Activated CD8-positive, alpha-beta memory T cell treated with anti-CD3 and anti-CD28 coated beads, Interleukin-2, amount 10 ng/mL, durations not matched to agents 7 days and 5 days (primary cell): ENCODE measurements around the gene KIF7. TPM values are rescaled to one million over a fixed set of nuclear protein-coding genes. Genes with fewer than 3 reads are reported as not detected.

ENCODE experiments used
- ATAC-seq: fragments of 150-1000 bp; cut with Tn5 transposase; one replicate; pipeline ENCODE4 v1.10.0; 2021; ENCODE audit warnings: moderate library complexity
- CTCF ChIA-PET: fragments of 350-600 bp; sonication (Branson Sonifier 250); formaldehyde crosslinking; loops from one replicate; lab custom pipeline; 2021; ENCODE audit warnings: antibody characterized with exemption; lab: Charles Lee
- DNase-seq: peaks from one replicate; pipeline ENCODE4 v3.0.0-alpha.2; 2020
- H3K27ac Mint-ChIP-seq: one replicate; pipeline ENCODE4 v1.8.0; 2021; ENCODE audit warnings: mild to moderate bottlenecking, mixed read lengths
- H3K27me3 Mint-ChIP-seq: one replicate; pipeline ENCODE4 v1.8.0; 2021; ENCODE audit warnings: mixed read lengths
- H3K36me3 Mint-ChIP-seq: one replicate; pipeline ENCODE4 v1.8.0; 2021; ENCODE audit warnings: mild to moderate bottlenecking, mixed read lengths
- H3K4me1 Mint-ChIP-seq: one replicate; pipeline ENCODE4 v1.8.0; 2021; ENCODE audit warnings: mixed read lengths
- H3K4me3 Mint-ChIP-seq: one replicate; pipeline ENCODE4 v1.8.0; 2021; ENCODE audit warnings: mild to moderate bottlenecking, moderate library complexity, mixed read lengths
- H3K9me3 Mint-ChIP-seq: one replicate; pipeline ENCODE4 v1.8.0; 2022; ENCODE audit warnings: low read depth, mixed read lengths
- total RNA-seq, 2 experiments: library from RNA; stranded (reverse); gene quantifications; one replicate each; pipeline ENCODE4 v1.2.3, GENCODE V29; 2021

Gene KIF7
- total RNA-seq, 2 experiments from 2014 or later, result 0.55 to 2.5 TPM

- CTCF ChIA-PET, result no interaction called here
- DNase-seq (no peak), ATAC-seq (no peak)
- Mint-ChIP-seq H3K36me3 (no peaks in the 10 kb centered on the region), H3K4me1 (peaks cover 2% of the 10 kb centered on the region), H3K4me3 (no peak overlapping the region), H3K27me3 (peaks cover 16% of the 10 kb centered on the region), H3K27ac (no peak overlapping the region), H3K9me3 (no peaks in the 10 kb centered on the region)
These were observed 11.1 kb upstream of the KIF7 start for GRCh38 chr15:89666184-89666857.

DNA sequence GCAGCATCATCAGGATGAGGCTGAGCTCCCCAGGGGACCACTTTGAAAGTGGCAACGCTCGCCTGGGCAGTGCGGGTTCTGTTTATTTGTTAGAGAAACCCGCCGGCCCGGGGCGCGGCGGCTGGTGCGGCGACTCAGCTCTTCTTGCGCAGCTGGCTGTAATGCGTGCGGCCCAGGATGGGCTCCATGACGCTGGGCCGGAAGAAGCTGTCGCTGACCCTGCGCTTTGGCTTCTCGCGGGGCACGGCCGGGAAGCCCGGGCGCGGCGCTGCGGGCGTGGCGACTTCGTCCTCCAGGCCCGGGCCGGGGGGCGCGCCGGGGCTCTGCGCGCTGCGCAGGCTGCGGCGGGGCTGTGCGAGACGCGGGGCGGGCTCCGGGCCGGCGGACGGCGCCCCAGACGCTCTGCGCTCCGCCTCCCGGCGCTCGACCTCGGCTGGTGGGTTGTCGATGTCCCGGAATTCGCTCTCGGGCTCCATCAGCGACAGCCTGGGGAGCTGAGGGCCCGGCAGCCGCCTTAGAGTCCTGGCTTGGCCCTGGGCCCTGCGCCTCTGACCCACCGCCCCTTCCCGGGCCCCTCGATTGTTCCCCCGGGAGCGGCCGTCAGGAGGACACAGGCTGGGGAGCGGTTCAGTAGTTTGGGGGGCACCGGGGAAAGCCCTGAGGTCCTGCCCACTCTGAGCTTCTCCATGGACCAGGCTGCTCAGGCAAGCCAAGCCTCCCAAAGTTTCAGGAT lies 10.3 kb upstream of the KIF7 start:
- ATAC-seq (peak; percentile 84), DNase-seq (no peak)
- Mint-ChIP-seq H3K4me1 (peaks cover 2% of the 10 kb centered on the region), H3K27me3 (peaks cover 19% of the 10 kb centered on the region), H3K9me3 (no peaks in the 10 kb centered on the region), H3K4me3 (no peak overlapping the region), H3K27ac (no peak overlapping the region), H3K36me3 (no peaks in the 10 kb centered on the region)
- CTCF ChIA-PET, result interaction anchor here (1.7 kb wide), 1 partner anchor 18 kb away, joined by 4 read pairs; no protein-coding TSS in a partner anchor

DNA sequence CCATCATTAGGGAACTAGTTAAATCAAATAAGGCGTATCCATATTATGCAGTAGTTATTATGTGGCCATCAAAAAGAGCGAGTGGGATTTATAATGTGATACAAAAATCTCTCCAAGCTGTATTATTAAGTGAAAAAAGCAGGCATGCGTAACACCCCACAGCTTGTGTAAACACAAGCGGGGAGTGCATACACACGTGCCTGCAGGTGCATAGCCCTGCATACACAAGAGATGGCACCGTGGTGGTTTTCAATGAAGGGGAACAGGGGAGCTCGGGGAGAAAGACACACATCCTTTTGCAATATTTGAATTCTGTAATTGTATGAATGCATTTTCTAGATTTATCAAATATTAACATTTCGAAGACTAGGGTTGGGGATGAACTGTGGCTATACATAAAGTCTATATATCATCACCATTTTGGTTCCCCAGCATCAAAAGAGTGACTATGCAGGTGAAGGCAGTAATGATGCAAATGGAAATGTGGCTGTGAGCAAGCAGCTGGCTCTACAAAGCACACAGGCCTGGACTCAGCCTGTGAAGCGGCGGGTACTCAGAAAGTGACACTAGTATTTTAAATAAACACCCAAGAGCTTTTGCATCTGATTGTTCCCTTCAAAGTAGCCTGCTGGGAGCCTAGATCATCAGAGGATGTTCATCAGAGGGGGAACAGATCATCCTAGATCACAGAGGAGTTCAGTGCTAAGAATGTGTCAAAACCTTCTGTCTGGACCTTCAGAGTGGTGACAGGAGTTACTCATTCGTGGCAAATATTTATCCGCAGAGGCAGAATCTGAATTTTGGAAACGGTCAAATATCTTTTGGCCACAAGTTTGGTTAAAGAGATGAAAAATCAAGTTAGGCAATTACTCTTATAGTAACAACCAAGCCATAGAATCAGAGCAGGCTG lies 9.4 kb upstream of the KIF7 start:
- Mint-ChIP-seq H3K9me3 (no peaks in the 10 kb centered on the region), H3K27me3 (peaks cover 25% of the 10 kb centered on the region), H3K4me1 (peaks cover 2% of the 10 kb centered on the region), H3K27ac (no peak overlapping the region), H3K4me3 (peak overlapping the region; percentile 21), H3K36me3 (no peaks in the 10 kb centered on the region)
- CTCF ChIA-PET, result interaction anchor here (1.7 kb wide), 1 partner anchor 17 kb away, joined by 4 read pairs; no protein-coding TSS in a partner anchor
- DNase-seq, result no peak
- ATAC-seq, result no peak

DNA sequence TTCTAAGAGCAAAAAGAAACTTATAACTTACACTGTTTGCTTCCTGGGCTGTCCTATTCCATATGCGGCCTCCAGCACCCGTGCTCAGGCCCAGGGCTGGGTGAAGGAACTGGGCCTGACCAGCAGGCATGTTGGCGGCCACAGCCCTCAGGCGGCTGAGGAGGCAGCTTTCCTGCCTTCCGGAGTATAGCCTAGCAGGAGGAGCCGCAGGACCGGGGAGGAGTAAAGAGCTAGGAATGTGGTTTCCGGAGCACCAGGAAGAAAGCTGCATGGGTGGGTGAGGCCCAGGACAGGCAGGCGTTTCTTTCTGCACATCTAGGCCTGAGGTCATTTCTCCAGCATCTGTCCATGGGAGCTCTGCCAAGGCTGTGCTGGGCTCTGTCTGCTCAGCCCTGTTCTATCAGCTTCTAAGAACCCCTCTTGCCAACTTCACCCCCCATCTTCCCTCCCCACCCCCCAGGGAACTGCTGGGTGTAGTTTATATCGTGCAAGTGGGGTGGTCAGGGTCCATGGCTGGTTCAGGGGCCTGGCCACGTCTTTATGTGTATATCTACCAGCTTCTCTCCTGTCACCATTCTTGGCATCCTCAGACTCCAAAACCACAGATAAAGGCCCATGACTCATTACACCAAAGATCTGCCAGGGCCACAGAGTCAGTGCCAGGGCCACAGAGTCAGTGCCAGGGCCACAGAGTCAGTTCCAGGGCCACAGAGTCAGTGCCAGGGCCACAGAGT lies 7.8 kb upstream of the KIF7 start:
- Mint-ChIP-seq H3K4me1 (peaks cover 2% of the 10 kb centered on the region), H3K36me3 (no peaks in the 10 kb centered on the region)
- CTCF ChIA-PET, result interaction anchor here (1.1 kb wide), 1 partner anchor 10 kb away, joined by 3 read pairs; no protein-coding TSS in a partner anchor

GRCh38 chr15:89660556-89660955 lies 5.3 kb upstream of the KIF7 start:
- no peak overlapping the region for H3K4me3 Mint-ChIP-seq
- DNase-seq, result no peak

More for the DNA sequence above, 7.8 kb upstream of the KIF7 start:
- H3K4me3 Mint-ChIP-seq, result no peak overlapping the region
- H3K27ac Mint-ChIP-seq, result no peak overlapping the region
- no peaks in the 10 kb centered on the region for H3K9me3 Mint-ChIP-seq
- ATAC-seq, result no peak
- H3K27me3 Mint-ChIP-seq, result peaks cover 31% of the 10 kb centered on the region
- DNase-seq, result no peak

GRCh38 chr15:89659295-89659694 lies 4.0 kb upstream of the KIF7 start:
- Mint-ChIP-seq H3K27ac (no peak overlapping the region), H3K27me3 (peaks cover 51% of the 10 kb centered on the region), H3K9me3 (no peaks in the 10 kb centered on the region), H3K4me1 (peaks cover 13% of the 10 kb centered on the region), H3K36me3 (no peaks in the 10 kb centered on the region), H3K4me3 (no peak overlapping the region)
- DNase-seq, result no peak
- CTCF ChIA-PET, result interaction anchor here (1.2 kb wide), 1 partner anchor 11 kb away, joined by 3 read pairs; no protein-coding TSS in a partner anchor
- ATAC-seq, result no peak

More at GRCh38 chr15:89660556-89660955, 5.3 kb upstream of the KIF7 start:
- Mint-ChIP-seq H3K27ac (no peak overlapping the region), H3K27me3 (peaks cover 53% of the 10 kb centered on the region), H3K36me3 (no peaks in the 10 kb centered on the region), H3K4me1 (peaks cover 9% of the 10 kb centered on the region), H3K9me3 (no peaks in the 10 kb centered on the region)
- no peak for ATAC-seq
- CTCF ChIA-PET, result no interaction called here

DNA sequence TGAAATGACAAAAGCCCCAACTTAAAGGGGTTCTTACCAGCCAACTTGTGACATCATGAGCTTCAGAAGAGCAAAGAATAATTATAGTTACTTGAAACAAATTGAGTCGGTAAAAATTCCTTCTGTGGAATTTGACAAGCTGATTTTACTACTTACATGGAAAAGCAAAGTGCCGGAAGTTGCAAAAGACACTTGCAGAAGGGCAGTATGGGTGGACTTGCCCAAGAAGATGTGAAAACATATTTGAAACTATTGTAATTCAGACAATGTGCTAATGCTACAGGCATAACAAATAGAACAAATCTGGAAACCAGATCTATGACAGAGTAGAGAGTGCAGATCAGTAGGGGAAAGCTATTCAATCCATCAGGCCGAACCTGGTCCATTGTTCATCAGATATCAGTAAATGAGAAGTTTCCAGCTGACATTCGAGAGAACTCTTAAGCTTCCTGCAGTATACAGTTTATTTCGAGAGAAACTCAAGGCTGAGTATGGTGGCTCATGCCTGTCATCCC lies 2.5 kb upstream of the KIF7 start:
- CTCF ChIA-PET, result interaction anchor here (1.5 kb wide), 1 partner anchor 12 kb away, joined by 3 read pairs; no protein-coding TSS in a partner anchor

GRCh38 chr15:89656116-89656815 lies 999 bp upstream of the KIF7 start:
- H3K36me3 Mint-ChIP-seq, result no peaks in the 10 kb centered on the region
- peaks cover 14% of the 10 kb centered on the region for H3K4me1 Mint-ChIP-seq
- H3K27me3 Mint-ChIP-seq, result peaks cover 61% of the 10 kb centered on the region
- CTCF ChIA-PET, result no interaction called here
- H3K27ac Mint-ChIP-seq, result no peak overlapping the region
- DNase-seq (no peak), ATAC-seq (no peak)
- H3K4me3 Mint-ChIP-seq, result no peak overlapping the region
- no peaks in the 10 kb centered on the region for H3K9me3 Mint-ChIP-seq

More for the DNA sequence above, 2.5 kb upstream of the KIF7 start:
- Mint-ChIP-seq H3K36me3 (no peaks in the 10 kb centered on the region), H3K4me1 (peaks cover 14% of the 10 kb centered on the region), H3K4me3 (no peak overlapping the region), H3K27ac (no peak overlapping the region), H3K27me3 (peaks cover 61% of the 10 kb centered on the region), H3K9me3 (no peaks in the 10 kb centered on the region)
- ATAC-seq (no peak), DNase-seq (no peak)

DNA sequence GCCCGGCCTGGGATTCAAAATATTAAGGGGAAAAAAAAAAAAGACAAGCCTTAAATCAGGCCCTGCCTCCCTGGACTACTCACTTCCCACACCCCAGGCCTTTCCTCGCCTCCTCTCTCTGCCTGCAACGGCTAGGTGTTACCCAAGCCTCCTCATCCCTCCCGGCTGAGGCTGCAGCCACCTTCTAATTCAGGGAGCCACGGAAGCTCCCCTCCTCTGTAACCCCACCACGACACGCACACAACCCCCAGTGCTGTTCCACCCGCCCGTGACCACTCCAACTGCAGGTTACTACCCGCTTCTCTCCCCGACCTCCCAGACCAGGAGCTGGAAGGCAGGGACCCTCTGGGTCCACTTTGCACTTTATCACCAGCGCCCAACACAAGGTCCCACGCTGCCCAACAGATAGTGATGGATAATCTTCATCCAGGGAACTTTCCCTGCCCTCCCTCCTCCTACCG lies 936 bp downstream of the KIF7 start:
- H3K36me3 Mint-ChIP-seq, result no peaks in the 10 kb centered on the region
- CTCF ChIA-PET, result no interaction called here
- peaks cover 49% of the 10 kb centered on the region for H3K27me3 Mint-ChIP-seq
- no peak overlapping the region for H3K27ac Mint-ChIP-seq
- H3K9me3 Mint-ChIP-seq, result no peaks in the 10 kb centered on the region
- no peak for ATAC-seq
- peaks cover 14% of the 10 kb centered on the region for H3K4me1 Mint-ChIP-seq
- H3K4me3 Mint-ChIP-seq, result peak overlapping the region; percentile 59
- DNase-seq, result no peak

DNA sequence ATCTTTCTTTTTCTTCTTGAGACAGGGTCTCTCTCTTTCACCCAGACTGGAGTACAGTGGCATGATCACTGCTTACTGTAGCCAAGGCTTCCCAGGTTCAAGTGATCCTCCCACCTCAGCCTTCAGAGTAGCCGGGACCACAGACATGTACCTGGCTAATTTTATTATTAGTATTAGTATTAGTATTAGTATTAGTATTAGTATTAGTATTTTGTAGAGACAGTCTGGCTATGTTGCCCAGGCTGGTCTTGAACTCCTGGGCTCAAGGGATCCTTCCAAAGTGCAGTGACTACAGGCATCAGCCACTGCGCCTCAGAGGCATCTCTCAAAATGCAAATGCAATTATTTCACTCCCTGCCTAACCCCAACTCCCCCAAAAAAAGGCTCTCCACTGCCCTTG lies 1.7 kb downstream of the KIF7 start:
- CTCF ChIA-PET, result no interaction called here
- Mint-ChIP-seq H3K9me3 (no peaks in the 10 kb centered on the region), H3K4me1 (peaks cover 14% of the 10 kb centered on the region), H3K27me3 (peaks cover 46% of the 10 kb centered on the region), H3K4me3 (no peak overlapping the region), H3K27ac (no peak overlapping the region), H3K36me3 (no peaks in the 10 kb centered on the region)
- DNase-seq (no peak), ATAC-seq (no peak)

GRCh38 chr15:89652666-89653065 lies 2.6 kb downstream of the KIF7 start:
- DNase-seq, result no peak
- H3K27ac Mint-ChIP-seq, result no peak overlapping the region
- CTCF ChIA-PET, result no interaction called here
- H3K9me3 Mint-ChIP-seq, result no peaks in the 10 kb centered on the region
- H3K36me3 Mint-ChIP-seq, result no peaks in the 10 kb centered on the region
- H3K27me3 Mint-ChIP-seq, result peaks cover 45% of the 10 kb centered on the region
- no peak overlapping the region for H3K4me3 Mint-ChIP-seq
- no peak for ATAC-seq
- H3K4me1 Mint-ChIP-seq, result peaks cover 14% of the 10 kb centered on the region

DNA sequence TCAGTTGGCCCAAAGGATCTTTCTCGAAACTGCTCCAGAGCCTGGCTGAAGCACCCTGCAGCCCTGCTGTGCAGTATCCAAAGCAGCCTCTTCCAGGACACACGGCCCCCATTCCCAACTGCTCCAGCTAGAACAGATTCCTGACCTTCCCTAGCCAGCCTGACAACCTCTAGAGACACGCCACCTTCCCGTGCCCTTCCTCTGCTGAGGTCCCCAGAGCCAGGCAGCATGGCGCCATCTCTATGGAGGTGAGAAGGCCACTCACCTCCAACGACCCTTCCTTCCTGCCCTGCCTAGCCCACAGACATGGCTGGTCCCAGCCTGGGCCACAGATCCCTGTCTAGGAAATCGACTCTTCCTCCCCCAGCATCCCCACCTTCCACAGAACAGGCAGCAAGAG lies 3.1 kb downstream of the KIF7 start:
- no peaks in the 10 kb centered on the region for H3K36me3 Mint-ChIP-seq
- H3K27me3 Mint-ChIP-seq, result peaks cover 41% of the 10 kb centered on the region
- peaks cover 14% of the 10 kb centered on the region for H3K4me1 Mint-ChIP-seq
- DNase-seq, result no peak
- no peak for ATAC-seq
- no peaks in the 10 kb centered on the region for H3K9me3 Mint-ChIP-seq
- CTCF ChIA-PET, result no interaction called here
- no peak overlapping the region for H3K27ac Mint-ChIP-seq
- H3K4me3 Mint-ChIP-seq, result no peak overlapping the region
